H1 (cell line): ENCODE data around the gene NOS3.

Source experiments
- CHD2 ChIP-seq: IDR thresholded peaks from 2 replicates; pipeline ENCODE4 v1.6.1; 2012; ENCODE audit warnings: low read length, improper control_type of control experiment
- CHD7 ChIP-seq: fragments of 300-600 bp; sonication (generic); IDR thresholded peaks from 2 replicates; pipeline ENCODE4 v1.7.1; 2012; ENCODE audit warnings: low read length, moderate library complexity, mild to moderate bottlenecking, inconsistent platforms; ENCODE audit not compliant: insufficient replicate concordance
- CREB1 ChIP-seq: IDR thresholded peaks from 2 replicates; pipeline ENCODE4 v1.6.1; 2012; ENCODE audit warnings: inconsistent platforms
- CTCF ChIP-seq, 3 experiments: IDR thresholded peaks; 1 replicate in 2 of 3; 2 replicates in 1 of 3; pipeline versions ENCODE4 v1.5.1 to v1.6.1; 2011; ENCODE audit warnings: low read length in 3 of 3, mild to moderate bottlenecking in 3 of 3, inconsistent platforms in 2 of 3, low read depth in 1 of 3, moderate library complexity in 1 of 3; ENCODE audit not compliant: insufficient read depth in 1 of 3; ENCODE audit errors: control extremely low read depth in 1 of 3
- EP300 ChIP-seq, 2 experiments: IDR thresholded peaks; 1 replicate in 1 of 2; 2 replicates in 1 of 2; pipeline ENCODE4 v1.6.1; 2011 to 2012; ENCODE audit warnings: low read depth in 2 of 2, low read length in 2 of 2, mild to moderate bottlenecking in 2 of 2, borderline replicate concordance in 1 of 2, inconsistent platforms in 1 of 2, moderate library complexity in 1 of 2
- EZH2 ChIP-seq: fragments of 200-600 bp; sonication (generic); IDR thresholded peaks from 2 replicates; pipeline ENCODE4 v1.7.1; 2012; ENCODE audit warnings: low read depth, mild to moderate bottlenecking, moderate library complexity, low read length, inconsistent platforms; ENCODE audit not compliant: severe bottlenecking
- GABPA ChIP-seq: IDR thresholded peaks from 2 replicates; pipeline ENCODE4 v1.6.1; 2011; ENCODE audit warnings: mild to moderate bottlenecking, low read length, moderate library complexity, borderline replicate concordance; ENCODE audit not compliant: insufficient read depth
- JUN ChIP-seq: IDR thresholded peaks from 2 replicates; pipeline ENCODE4 v1.6.1; 2011; ENCODE audit warnings: low read depth, mild to moderate bottlenecking, improper control_type of control experiment, low read length
- KDM5A ChIP-seq: fragments of 200-600 bp; IDR thresholded peaks from 2 replicates; pipeline ENCODE4 v1.7.1; 2012; ENCODE audit warnings: mild to moderate bottlenecking, low read length, inconsistent platforms, mixed read lengths
- MAX ChIP-seq: IDR thresholded peaks from 2 replicates; pipeline ENCODE4 v1.6.1; 2012; ENCODE audit warnings: inconsistent platforms
- PHF8 ChIP-seq: fragments of 200-600 bp; sonication (generic); conservative IDR thresholded peaks from 2 replicates; pipeline ENCODE4 v1.7.1; 2012; ENCODE audit warnings: low read depth, mild to moderate bottlenecking, inconsistent platforms, low read length, moderate library complexity
- POLR2A ChIP-seq, 2 experiments: IDR thresholded peaks; 1 replicate in 1 of 2; 2 replicates in 1 of 2; pipeline ENCODE4 v1.6.1; 2011; ENCODE audit warnings: low read depth in 2 of 2, low read length in 2 of 2, mild to moderate bottlenecking in 2 of 2; ENCODE audit errors: control extremely low read depth in 1 of 2
- RAD21 ChIP-seq, 2 experiments: IDR thresholded peaks in 1 of 2; conservative IDR thresholded peaks in 1 of 2; 2 replicates each; pipeline ENCODE4 v1.6.1; 2011; ENCODE audit warnings: low read depth in 2 of 2, low read length in 2 of 2, improper control_type of control experiment in 1 of 2, inconsistent platforms in 1 of 2, mild to moderate bottlenecking in 1 of 2, moderate library complexity in 1 of 2
- TAF1 ChIP-seq: IDR thresholded peaks from 2 replicates; pipeline ENCODE4 v1.6.1; 2011; ENCODE audit warnings: mild to moderate bottlenecking, low read depth, low read length

GRCh38 chr7:151060113-151060415, 69.2 kb downstream of the NOS3 start:
- TF ChIP-seq CTCF (IDR thresholded peaks at IDR 0.05; ENCODE audit: control extremely low read depth in 1 of 3, insufficient read depth in 1 of 3, low read depth in 1 of 3, low read length in 3 of 3) (no peak), PHF8 (no peak), TAF1 (no peak), CHD7 (no peak), MAX (no peak), CHD2 (no peak), POLR2A (IDR thresholded peaks at IDR 0.05; ENCODE audit: control extremely low read depth in 1 of 2, low read depth in 2 of 2, low read length in 2 of 2) (no peak), GABPA (no peak), EP300 (IDR thresholded peaks at IDR 0.05; ENCODE audit: borderline replicate concordance in 1 of 2, low read depth in 2 of 2, low read length in 2 of 2) (no peak), JUN (no peak), CREB1 (no peak), KDM5A (no peak), EZH2 (no peak), RAD21 (IDR thresholded peaks at IDR 0.05 in 1 of 2, conservative IDR thresholded peaks at IDR 0.05 in 1 of 2; ENCODE audit: low read depth in 2 of 2, low read length in 2 of 2) (no peak)
